Omental fat pad (tissue), 4 donors: Measurements from ENCODE around the gene NFKB1. TPM values are rescaled to one million over a fixed set of nuclear protein-coding genes. Genes with fewer than 3 reads are reported as not detected.

Experiments used
- ATAC-seq: fragments of 150-250 bp; one replicate; pipeline ENCODE4 v1.9.1; 2016; ENCODE audit warnings: mild to moderate bottlenecking, moderate library complexity; ENCODE audit not compliant: low FRiP score
- DNase-seq: peaks from one replicate; pipeline ENCODE4 v3.0.0-alpha.2; 2019; ENCODE audit warnings: low spot score
- total RNA-seq, 4 donors: library from RNA; depleted of rRNA; stranded (reverse); fragments of >200 nt; gene quantifications; one replicate each; pipeline ENCODE4 v1.1.0, GENCODE V29; 2016
- TF ChIP-seq, protein P1 (sequence below), 3 donors: fragments of 450-650 bp; IDR thresholded peaks; one replicate each; pipeline ENCODE4 v1.5.1; 2016 to 2017; ENCODE audit warnings: antibody characterized with exemption in 3 of 3, mild to moderate bottlenecking in 3 of 3, moderate library complexity in 2 of 3

The NFKB1 gene
- total RNA-seq, 4 donors from 2014 or later, result 26.4 to 151 (median 46.6) TPM

DNA sequence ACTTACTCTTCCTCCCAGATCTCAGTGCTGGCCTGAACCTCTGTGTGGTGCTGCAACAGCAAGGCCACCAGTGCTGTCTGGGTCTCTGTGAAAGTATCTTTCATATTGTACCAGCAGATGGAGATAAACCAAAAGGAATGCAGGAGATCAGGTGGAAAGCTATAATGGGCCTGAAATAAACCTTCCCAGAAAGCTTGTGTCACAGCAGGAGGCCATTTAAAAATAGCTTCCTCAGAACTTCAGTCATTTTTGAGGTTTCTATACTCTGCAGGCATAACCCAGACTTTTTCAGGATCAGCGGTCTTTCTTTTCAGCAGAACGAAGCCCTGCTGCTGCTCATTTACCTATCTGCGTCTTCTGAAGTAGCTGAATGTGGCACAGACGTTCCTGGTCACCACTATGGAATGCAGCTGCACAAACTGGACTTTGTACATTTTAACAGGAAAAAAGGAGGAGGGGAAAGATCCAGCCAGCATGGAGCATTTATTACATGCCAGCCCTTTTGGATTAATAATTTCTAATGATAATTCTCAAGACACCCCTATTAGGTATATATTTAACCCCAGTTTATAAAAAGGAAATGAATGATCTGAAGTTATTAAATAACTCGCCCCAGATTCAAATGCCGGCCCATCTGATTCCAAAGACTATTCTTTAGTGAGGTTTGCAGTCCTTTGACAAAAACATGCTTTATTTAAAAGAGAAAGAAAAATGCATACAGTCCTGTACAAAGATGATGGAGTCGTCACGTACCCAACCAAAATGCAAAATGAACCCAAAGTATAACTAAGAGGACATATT is 119.7 kb downstream of the NFKB1 start:
- TF ChIP-seq, protein P1, sequence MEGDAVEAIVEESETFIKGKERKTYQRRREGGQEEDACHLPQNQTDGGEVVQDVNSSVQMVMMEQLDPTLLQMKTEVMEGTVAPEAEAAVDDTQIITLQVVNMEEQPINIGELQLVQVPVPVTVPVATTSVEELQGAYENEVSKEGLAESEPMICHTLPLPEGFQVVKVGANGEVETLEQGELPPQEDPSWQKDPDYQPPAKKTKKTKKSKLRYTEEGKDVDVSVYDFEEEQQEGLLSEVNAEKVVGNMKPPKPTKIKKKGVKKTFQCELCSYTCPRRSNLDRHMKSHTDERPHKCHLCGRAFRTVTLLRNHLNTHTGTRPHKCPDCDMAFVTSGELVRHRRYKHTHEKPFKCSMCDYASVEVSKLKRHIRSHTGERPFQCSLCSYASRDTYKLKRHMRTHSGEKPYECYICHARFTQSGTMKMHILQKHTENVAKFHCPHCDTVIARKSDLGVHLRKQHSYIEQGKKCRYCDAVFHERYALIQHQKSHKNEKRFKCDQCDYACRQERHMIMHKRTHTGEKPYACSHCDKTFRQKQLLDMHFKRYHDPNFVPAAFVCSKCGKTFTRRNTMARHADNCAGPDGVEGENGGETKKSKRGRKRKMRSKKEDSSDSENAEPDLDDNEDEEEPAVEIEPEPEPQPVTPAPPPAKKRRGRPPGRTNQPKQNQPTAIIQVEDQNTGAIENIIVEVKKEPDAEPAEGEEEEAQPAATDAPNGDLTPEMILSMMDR (IDR thresholded peaks at IDR 0.05), result no peak
- DNase-seq, result no peak
- ATAC-seq, result peak; percentile 62

DNA sequence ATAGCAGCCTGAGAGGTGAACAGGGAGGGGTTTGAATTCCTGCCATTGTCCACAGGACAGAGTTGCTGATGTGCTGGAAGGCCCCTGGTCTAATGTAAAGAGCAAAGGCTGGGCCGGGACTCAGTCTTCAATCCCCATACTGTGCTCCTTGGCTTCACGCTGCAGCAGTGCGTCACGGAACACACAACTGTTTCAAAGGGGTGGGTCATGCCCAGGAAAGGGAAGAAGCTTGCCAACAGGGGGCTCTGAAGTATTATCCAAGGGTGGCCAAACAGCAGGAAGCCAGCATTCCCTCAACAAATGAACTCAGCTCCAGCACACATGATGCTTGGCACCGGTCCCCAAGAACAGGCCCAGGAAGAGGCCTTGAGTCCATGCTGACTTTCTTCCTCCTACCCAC is 122.5 kb downstream of the NFKB1 start:
- ATAC-seq, result no peak
- TF ChIP-seq, protein P1 (IDR thresholded peaks at IDR 0.05), result no peak

DNA sequence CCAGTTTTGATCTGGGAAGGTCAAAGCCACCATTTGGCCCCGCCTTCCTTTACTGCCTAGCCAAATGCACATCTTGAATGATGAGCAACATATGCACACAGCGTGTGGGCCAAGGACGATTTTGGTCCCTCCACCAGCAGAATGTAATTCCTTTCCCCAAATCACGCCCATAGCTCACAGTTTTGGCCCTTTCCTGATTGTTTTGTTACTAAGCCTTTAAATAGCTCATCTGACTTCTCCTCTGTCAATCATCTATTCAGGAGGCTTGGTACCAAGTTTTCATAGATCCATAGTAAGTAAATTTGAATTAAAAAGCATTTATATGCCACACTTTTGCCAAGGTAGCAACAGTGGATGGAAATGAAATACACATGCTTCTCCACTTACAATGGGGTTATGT is 123.3 kb downstream of the NFKB1 start:
- DNase-seq, result no peak
- ATAC-seq, result no peak
- TF ChIP-seq, protein P1 (IDR thresholded peaks at IDR 0.05), result no peak

More for the DNA sequence above, 122.5 kb downstream of the NFKB1 start:
- no peak for DNase-seq

DNA sequence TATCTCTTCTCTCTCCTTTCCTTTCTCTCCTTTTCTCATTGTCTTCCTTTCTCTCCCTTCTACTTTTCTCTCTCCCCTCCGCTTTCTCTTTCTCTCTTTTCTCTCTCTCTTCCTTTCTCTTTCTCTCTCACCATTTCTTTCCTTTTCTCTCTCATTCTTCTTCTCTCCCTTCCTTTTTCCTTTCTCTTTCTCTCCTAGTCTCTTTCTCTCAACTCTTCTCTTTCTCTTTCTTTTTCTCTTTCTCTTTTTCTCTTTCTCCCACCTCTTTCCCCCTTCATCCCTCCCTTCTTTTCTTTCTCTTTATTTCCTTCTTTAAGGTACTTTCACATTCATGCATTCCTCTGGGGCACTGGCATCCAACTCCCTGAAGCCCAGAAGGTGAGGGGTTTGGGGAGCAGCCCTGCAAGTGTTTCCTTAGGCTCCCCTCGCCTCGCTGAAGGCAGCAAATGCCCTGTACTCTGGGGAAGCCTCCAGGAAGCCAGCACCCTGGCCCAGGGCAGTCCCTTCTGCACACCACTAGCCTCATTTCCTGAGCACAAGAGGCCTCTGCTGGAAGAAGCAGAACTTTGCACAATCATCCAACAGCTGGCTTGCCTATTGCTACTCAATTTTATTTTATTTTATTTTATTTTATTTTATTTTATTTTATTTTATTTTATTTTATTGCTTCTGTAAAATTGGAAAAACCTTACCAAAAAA is 124.2 kb downstream of the NFKB1 start:
- TF ChIP-seq, protein P1 (IDR thresholded peaks at IDR 0.05), result no peak
- ATAC-seq, result no peak
- no peak for DNase-seq

DNA sequence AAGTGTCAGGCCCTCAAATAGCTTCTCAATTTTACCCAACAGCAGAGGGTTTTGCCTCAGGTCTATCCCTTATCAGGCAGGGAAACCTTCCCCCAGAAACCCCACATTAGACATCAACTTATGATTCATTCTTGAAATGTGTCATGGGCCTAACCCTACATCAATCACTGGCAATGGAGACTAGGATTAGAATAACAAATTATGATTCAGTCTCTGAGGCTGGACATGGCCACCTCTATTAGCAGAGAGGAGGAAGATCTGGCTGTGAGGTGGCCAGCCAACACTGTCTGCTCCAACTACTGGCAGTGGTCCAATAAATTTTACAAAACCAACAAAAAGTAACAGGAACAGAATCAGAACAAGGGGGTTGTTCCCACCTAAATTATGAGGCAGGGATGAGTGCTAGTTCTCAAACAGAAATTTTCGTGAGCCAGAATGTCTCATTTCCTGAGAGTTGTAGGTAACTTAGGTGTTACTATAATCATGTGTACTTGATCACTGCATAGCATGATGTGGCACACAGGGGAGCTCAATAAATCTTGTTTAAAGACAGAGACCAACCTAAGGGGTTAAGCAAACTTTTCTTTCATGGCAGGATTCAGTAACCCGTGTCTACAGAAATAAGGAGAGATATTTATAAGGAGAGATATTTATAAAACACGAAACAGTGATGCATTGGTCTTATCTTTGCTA is 126.8 kb downstream of the NFKB1 start:
- ATAC-seq (peak; percentile 79), DNase-seq (no peak)
- TF ChIP-seq, protein P1 (IDR thresholded peaks at IDR 0.05), result no peak

DNA sequence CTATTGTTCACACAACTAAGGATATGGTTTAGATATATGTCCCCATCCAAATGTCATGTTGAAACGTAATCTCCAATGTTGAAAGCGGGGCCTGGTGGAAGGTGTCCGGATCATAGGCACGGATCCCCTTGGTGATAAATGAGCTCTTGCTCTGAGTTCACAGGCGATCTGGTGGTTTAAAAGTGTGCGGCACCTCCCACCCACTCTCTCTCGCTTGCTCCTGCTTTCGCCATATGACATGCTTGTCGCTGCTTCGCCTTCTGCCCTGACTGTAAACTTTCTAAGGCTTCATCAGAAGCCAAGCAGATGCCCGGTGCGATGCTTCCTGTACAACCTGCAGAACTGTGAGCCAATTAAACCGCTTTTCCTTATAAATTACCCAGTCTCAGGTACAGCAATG is 128.5 kb downstream of the NFKB1 start:
- ATAC-seq (no peak), DNase-seq (no peak)
- TF ChIP-seq, protein P1 (IDR thresholded peaks at IDR 0.05), result no peak
